Renal pelvis (tissue), 4 donors: Measurements from ENCODE around the gene PHACTR1. TPM values are rescaled to one million over a fixed set of nuclear protein-coding genes. Genes with fewer than 3 reads are reported as not detected.
A peak's percentile ranks its signal among the peaks of the same experiment; 100 is the strongest.
"Not testable (repeated sequence)": the region's sequence is repeated elsewhere in the genome, so short reads cannot be mapped to it uniquely, and the experiment has no call there.

Experiments
- DNase-seq: peaks from one replicate; pipeline ENCODE4 v3.0.0-alpha.2; 2013
- polyA plus RNA-seq, 3 donors: library from polyadenylated mRNA; unstranded; fragments of 120-200 nt; gene quantifications; one replicate each; pipeline ENCODE4 v1.2.1, GENCODE V29; 2013; ENCODE audit not compliant: insufficient read length in 3 of 3

PHACTR1 gene
- polyA plus RNA-seq, 3 donors, result 12.5 to 23.6 (median 17.9) TPM

GRCh38 chr6:13101409-13101808 lies 384.8 kb downstream of the PHACTR1 start:
- DNase-seq, result no peak

DNA sequence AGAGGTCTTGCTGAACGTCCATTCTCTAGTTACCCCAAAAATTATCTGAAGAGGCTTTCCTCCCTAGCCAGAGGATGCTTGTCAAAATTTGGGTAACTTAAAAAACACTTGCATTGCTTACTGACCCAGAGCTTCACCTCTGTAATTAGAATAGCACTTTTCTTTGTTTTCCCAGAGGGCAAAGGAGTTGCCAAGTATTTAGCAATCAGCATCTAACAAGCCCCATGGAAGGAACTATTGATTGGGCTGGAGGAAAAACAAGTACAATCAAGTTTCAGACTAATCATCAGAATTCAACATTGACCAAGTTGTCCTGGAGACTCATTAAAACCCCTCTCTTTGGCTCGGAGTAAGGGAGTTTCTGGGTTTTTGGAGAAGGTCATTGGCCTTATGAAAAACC lies 385.4 kb downstream of the PHACTR1 start:
- DNase-seq, result no peak

DNA sequence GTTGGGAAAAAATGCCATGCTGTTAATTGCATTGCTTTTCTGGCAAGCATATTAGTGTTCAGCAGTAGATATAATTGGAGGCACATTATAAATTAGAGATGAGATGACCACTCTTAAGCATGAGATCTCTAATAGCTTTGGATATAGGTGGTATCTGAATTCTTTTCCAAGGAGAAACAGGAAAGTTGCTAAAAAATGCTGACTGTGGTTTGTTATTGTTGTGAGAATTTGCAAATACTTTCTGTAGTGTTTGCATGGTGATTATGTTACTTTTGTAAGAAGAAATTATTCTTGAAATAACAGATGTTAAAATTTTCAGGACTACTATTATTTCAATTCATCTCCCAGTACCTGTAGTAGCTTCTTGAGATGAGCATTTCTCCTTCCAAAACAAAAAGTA lies 386.6 kb downstream of the PHACTR1 start:
- no peak for DNase-seq

GRCh38 chr6:13105139-13105538 lies 388.6 kb downstream of the PHACTR1 start:
- no peak for DNase-seq

- DNase-seq, result no peak
Observed at GRCh38 chr6:13112921-13113320, 396.4 kb downstream of the PHACTR1 start.

- no peak for DNase-seq
Observed at GRCh38 chr6:13113376-13113775, 396.8 kb downstream of the PHACTR1 start.

GRCh38 chr6:13113981-13114593 lies 397.5 kb downstream of the PHACTR1 start:
- peak; percentile 78 for DNase-seq

DNA sequence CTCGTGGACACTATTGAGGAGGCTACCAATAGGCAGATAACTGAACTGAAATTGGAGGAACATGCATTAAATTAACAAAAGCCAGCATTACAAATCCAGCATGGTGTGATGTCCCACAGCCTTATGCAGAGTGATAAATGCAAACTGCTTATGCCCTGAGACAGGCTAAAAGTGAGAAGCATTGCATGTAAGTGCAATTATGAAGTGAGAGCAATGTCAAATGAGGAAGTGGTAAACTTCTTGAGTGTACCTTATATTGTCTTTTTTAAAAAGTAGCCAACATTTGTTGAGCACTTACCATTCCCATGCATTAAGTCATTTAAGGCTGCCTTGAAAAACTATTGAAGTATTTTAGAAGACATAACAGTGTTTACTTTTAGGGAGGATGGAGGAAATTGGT lies 399.6 kb downstream of the PHACTR1 start:
- no peak for DNase-seq

DNA sequence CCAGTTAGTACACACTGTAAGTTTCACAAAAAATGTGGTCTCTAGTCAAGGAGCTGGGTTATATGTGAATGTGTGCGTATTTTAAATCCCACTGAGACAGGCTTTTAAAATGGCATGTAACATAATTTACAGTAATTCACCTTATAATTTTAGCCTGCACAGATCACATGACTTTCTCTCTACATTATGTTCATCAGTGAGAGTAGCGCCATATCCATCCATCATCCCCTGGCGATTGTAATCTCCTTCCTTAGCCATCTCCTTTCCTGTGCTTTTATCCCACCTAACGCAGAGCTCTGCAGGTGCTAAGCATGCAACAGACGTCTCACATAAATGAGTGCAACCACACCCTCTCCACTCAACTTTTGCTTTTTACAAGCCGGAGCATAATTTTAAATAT lies 401.0 kb downstream of the PHACTR1 start:
- no peak for DNase-seq

GRCh38 chr6:13119549-13119948 lies 403.0 kb downstream of the PHACTR1 start:
- no peak for DNase-seq

GRCh38 chr6:13120483-13121482 lies 404.2 kb downstream of the PHACTR1 start:
- no peak for DNase-seq

DNA sequence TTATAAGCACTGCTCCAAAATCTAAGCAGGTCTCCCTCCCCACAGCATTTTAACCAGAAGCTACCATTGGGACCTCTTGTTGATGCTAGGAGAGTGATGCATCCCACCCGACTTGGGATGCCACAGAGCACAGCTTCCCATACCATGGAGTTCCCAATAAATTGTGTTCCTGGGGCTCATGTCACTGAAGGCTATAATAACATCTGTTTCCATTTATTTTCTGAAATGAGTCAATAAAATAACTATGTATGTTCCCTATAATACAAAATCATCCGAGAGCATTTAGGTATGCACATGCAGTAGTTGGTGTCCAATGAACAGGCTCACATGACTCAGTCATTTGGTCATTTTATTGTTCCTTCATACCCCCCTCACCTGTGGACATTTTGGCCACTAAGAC lies 407.6 kb downstream of the PHACTR1 start:
- DNase-seq, result no peak

GRCh38 chr6:13125841-13126240 lies 409.3 kb downstream of the PHACTR1 start:
- no peak for DNase-seq

DNA sequence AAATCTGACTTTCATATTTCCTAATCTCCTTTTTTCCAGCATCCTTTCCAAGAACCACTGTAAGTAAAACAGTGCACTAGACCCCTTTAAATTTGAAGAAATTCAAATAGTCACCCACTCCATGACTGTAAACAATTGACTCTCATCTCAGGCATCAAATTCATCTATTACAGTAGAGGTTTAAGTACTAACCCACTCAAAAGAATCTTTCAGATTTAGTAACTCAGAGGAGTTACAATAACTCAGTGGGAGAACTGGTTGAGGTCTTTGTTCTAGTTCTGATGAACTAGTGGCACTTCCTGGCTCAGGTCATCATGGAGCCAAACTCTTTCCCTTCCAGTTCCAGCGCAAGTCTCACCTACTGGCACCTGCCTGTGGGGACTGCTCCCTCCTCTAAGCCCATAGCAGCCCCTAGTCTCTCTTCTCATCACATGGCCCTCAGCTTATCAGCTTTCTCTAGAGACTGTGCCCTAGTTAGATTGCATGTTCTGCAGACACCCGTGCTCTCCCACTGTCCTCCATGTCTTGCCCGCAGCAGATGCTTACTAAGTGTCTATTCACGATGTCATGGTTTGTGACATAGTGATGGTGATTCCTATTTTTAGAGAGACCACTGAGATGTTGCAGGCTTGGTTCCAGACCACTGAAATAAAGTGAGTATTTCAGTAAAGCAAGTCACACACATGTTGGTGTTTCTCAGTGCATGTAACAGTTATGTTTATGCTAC lies 415.5 kb downstream of the PHACTR1 start:
- no peak for DNase-seq

GRCh38 chr6:13133894-13134293 lies 417.3 kb downstream of the PHACTR1 start:
- DNase-seq, result not testable (repeated sequence)

DNA sequence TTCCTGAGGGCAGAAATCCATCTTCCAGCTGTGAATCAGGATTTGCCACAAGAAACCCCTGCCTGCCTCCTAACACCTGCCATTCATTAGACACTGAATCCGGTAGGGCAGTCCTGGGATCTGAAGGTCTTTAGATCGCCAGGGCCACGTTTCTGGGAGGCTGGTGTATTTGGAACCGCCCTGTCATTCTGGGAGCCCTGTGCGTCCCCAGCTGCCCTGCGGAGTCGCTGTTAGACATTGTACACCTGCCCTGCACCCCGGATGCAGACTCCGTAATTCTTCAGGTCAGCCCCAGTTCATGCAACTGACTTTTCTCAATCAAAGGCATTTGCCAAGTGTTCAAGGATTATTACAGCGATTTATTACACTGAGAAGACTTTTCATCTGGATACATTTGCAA lies 418.6 kb downstream of the PHACTR1 start:
- DNase-seq, result no peak

DNA sequence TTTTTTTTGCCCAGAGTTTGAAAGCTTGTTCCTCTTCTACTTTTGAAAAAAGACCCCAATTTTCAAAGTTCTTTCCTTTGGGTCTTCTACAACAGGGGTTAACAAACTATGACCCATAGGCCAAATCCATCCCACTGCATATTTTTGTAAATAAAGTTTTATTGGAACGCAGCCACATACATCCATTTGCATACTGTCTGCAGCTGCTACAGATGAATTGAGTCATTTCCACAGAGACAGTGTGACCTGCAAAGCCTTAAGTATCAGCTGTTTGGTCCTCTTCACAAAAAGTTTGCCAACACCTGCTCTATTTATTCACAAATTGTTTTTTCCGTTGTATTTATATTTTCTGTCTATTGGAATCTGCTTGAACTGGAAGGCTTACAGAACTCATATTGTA lies 422.6 kb downstream of the PHACTR1 start:
- DNase-seq, result no peak

DNA sequence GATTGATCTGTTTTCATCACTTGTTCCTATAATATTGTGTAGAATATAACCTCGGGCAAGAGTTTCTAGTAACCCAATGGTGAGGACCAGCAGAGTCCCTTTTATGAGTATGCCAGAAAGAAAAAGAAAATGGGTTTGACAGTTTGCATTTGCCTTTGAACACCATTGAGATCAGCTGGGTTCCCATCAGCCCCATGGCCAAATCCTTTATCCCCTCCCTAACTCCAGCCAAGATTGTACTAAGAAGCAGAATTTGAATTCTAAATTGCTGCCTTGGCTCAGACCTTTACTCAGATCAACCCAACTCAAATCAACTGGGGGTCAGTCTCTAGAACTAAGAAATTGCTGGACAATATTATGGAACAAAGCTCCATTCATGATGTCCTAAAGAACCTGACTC lies 424.4 kb downstream of the PHACTR1 start:
- DNase-seq, result no peak

DNA sequence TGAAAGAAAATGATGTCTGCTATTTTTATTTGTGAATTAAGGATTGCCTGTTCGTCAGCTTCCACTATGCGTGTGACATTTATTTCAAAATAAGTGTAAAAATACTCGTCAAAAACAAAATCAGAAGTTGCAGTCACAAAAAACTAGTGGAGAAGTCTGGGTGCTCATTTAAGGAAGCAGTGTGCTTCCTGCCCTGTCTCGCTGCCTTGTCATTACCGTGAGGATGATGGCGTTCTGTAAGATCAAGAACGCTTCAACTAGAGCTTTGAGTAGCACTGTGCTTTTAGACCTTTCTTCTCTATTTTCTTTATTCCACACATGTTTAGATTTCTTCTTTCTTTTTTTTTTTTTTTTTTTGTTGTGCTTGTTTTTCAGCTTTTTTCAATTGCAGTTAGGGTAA lies 424.8 kb downstream of the PHACTR1 start:
- DNase-seq, result no peak

DNA sequence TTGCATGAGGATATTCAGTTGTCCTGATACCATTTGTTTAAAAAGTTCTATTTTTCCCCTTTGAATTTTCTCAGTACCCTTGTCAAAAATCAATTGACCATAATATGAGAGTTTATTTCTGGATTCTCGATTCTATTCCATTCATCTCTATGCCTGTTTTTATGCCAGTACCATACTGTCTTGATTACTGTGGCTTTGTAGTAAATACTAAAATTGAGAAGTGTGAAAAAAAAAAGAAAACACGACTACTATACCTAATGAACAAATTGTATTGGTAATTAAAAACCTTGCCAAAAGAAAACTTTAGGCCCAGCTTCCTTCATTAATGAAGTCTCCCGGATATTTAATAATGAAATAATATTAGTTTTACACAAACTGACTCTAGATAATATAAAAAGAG lies 426.0 kb downstream of the PHACTR1 start:
- no peak for DNase-seq

GRCh38 chr6:13146442-13146841 lies 429.9 kb downstream of the PHACTR1 start:
- DNase-seq, result no peak

GRCh38 chr6:13147376-13147775 lies 430.8 kb downstream of the PHACTR1 start:
- peak; percentile 38 for DNase-seq

DNA sequence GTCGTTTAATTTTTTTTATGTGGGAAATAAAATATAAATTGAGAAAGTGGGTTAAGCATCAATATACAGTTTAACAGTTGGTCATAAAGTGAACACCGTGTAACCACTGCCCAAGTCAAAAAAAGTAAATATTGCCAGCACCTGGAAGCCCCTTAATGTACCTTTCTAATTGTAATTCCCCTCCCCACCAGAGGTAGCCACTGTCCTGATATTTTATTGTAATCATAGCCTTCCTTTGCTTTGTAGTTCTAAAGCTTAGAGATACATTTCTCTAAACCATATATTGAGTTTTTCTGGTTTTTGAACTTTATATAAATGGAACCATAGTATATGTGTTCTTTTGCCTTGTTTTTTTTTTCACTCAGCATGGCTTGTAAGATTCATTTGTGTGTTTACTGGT lies 431.2 kb downstream of the PHACTR1 start:
- DNase-seq, result no peak
